ENCODE results near the gene GPX8. TPM values are rescaled to one million over a fixed set of nuclear protein-coding genes. Genes with fewer than 3 reads are reported as not detected.

The GPX8 gene
- total RNA-seq, 1 experiment from 2014 or later: 24.8 TPM

- no peak overlapping the region for H3K4me3 ChIP-seq (ENCODE audit: low read depth in 2 of 2, low read length in 2 of 2)
- intact Hi-C loops (cut with micrococcal nuclease; ENCODE audit: unreplicated experiment) (no loop called here), in situ Hi-C loops (cut with HindIII; ENCODE audit: low pct_unique_long_range_greater_than_20kb, low sequenced_read_pairs) (no loop called here)
- ChIA-PET POLR2A (no interaction called here), CTCF (no interaction called here)
- DNase-seq (ENCODE audit: low read depth, low spot score) (no peak), ATAC-seq (no peak)
- no TSS peak for BruUV-seq (replicated peaks)
- H3K27me3 ChIP-seq (ENCODE audit: control insufficient read depth, insufficient read depth, low read length): no peaks in the 10 kb centered on the region; the same call in 1 of the 2 replicates
- H3K36me3 ChIP-seq (ENCODE audit: control insufficient read depth, insufficient read depth, low read length): no peaks in the 10 kb centered on the region
- H3K4me1 ChIP-seq (ENCODE audit: control insufficient read depth, insufficient read depth, low read length): no peaks in the 10 kb centered on the region
- H3K27ac ChIP-seq (ENCODE audit: low read length): no peak overlapping the region
- no peaks in the 10 kb centered on the region for H3K9me3 ChIP-seq (ENCODE audit: control insufficient read depth, insufficient read depth, low read depth, low read length)
- TF ChIP-seq REST (IDR thresholded peaks at IDR 0.05; ENCODE audit: insufficient read depth in 1 of 2, low read depth in 2 of 2, low read length in 1 of 2) (no peak), CTCF (IDR thresholded peaks at IDR 0.05) (no peak), POLR2AphosphoS5 (IDR thresholded peaks at IDR 0.05; ENCODE audit: low read depth, low read length) (no peak), SIN3A (IDR thresholded peaks at IDR 0.05; ENCODE audit: borderline replicate concordance, insufficient read depth, low read depth, low read length) (no peak), TCF7L2 (IDR thresholded peaks at IDR 0.05; ENCODE audit: low read depth, low read length) (no peak)
Observed at GRCh38 chr5:55114061-55114460, 45.9 kb upstream of the GPX8 start.

GRCh38 chr5:55123365-55123764 lies 36.6 kb upstream of the GPX8 start:
- H3K27me3 ChIP-seq (ENCODE audit: control insufficient read depth, insufficient read depth, low read length): peaks cover 9% of the 10 kb centered on the region; the same call in 1 of the 2 replicates
- CTCF ChIA-PET: no interaction called here
- no peaks in the 10 kb centered on the region for H3K36me3 ChIP-seq (ENCODE audit: control insufficient read depth, insufficient read depth, low read length)
- no peak for DNase-seq (ENCODE audit: low read depth, low spot score)
- in situ Hi-C loops (cut with HindIII; ENCODE audit: low pct_unique_long_range_greater_than_20kb, low sequenced_read_pairs) (no loop called here), intact Hi-C loops (cut with micrococcal nuclease; ENCODE audit: unreplicated experiment) (no loop called here)
- no peak overlapping the region for H3K4me3 ChIP-seq (ENCODE audit: low read depth in 2 of 2, low read length in 2 of 2)
- no TSS peak for BruUV-seq (replicated peaks)
- no peaks in the 10 kb centered on the region for H3K9me3 ChIP-seq (ENCODE audit: control insufficient read depth, insufficient read depth, low read depth, low read length)
- POLR2A ChIA-PET: no interaction called here
- H3K27ac ChIP-seq (ENCODE audit: low read length): no peak overlapping the region
- H3K4me1 ChIP-seq (ENCODE audit: control insufficient read depth, insufficient read depth, low read length): no peaks in the 10 kb centered on the region
- TF ChIP-seq REST (IDR thresholded peaks at IDR 0.05; ENCODE audit: insufficient read depth in 1 of 2, low read depth in 2 of 2, low read length in 1 of 2) (no peak), CTCF (IDR thresholded peaks at IDR 0.05) (no peak)
- no peak for ATAC-seq
